Nephron progenitor cell (in vitro differentiated cells): ENCODE data around the gene TPX2.

ENCODE experiments used
- DNase-seq: peaks from one replicate; pipeline ENCODE4 v3.0.0; 2021
- H3K27ac Mint-ChIP-seq: 2 replicates; pipeline ENCODE4 v1.8.0; 2021; ENCODE audit warnings: mild to moderate bottlenecking, moderate library complexity, mixed read lengths
- H3K27me3 Mint-ChIP-seq: 2 replicates; pipeline ENCODE4 v1.8.0; 2021; ENCODE audit warnings: mild to moderate bottlenecking, low read depth, mixed read lengths; ENCODE audit not compliant: poor library complexity
- H3K36me3 Mint-ChIP-seq: 2 replicates; pipeline ENCODE4 v1.8.0; 2021; ENCODE audit warnings: low read depth, mixed read lengths
- H3K4me1 Mint-ChIP-seq: 2 replicates; pipeline ENCODE4 v1.8.0; 2021; ENCODE audit warnings: mixed read lengths
- H3K4me3 Mint-ChIP-seq: 2 replicates; pipeline ENCODE4 v1.8.0; 2021; ENCODE audit warnings: mild to moderate bottlenecking, moderate library complexity, mixed read lengths
- H3K9me3 Mint-ChIP-seq: 2 replicates; pipeline ENCODE4 v1.8.0; 2021; ENCODE audit warnings: mild to moderate bottlenecking, moderate library complexity, mixed read lengths
- TF ChIP-seq, protein P1 (sequence below): fragments of 200-600 bp; sonication (generic); IDR thresholded peaks from 2 replicates; pipeline ENCODE4 v1.5.0; 2021; ENCODE audit warnings: antibody characterized with exemption

Gene TPX2

DNA sequence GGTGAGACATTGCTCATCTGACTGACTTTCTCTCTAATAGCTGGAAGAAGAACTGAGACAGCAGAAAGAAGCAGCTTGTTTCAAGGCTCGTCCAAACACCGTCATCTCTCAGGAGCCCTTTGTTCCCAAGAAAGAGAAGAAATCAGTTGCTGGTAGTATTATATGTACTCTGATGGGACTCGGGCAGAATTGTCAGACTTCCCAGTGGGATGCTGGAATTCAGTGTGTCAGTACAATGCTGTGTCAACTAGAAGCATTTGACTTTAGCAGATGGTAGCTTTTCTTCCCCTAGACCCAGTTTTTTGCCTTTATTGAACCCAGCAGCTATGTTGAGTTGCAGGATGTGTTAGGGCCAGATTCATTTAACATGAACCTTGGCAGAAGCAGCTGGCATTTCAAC, 58.3 kb downstream of the TPX2 start:
- DNase-seq, result no peak
- TF ChIP-seq, protein P1, sequence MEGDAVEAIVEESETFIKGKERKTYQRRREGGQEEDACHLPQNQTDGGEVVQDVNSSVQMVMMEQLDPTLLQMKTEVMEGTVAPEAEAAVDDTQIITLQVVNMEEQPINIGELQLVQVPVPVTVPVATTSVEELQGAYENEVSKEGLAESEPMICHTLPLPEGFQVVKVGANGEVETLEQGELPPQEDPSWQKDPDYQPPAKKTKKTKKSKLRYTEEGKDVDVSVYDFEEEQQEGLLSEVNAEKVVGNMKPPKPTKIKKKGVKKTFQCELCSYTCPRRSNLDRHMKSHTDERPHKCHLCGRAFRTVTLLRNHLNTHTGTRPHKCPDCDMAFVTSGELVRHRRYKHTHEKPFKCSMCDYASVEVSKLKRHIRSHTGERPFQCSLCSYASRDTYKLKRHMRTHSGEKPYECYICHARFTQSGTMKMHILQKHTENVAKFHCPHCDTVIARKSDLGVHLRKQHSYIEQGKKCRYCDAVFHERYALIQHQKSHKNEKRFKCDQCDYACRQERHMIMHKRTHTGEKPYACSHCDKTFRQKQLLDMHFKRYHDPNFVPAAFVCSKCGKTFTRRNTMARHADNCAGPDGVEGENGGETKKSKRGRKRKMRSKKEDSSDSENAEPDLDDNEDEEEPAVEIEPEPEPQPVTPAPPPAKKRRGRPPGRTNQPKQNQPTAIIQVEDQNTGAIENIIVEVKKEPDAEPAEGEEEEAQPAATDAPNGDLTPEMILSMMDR, result no peak
- no peak overlapping the region for H3K4me3 Mint-ChIP-seq
- peaks cover 87% of the 10 kb centered on the region for H3K36me3 Mint-ChIP-seq
- H3K27me3 Mint-ChIP-seq, result peaks cover 2% of the 10 kb centered on the region
- no peaks in the 10 kb centered on the region for H3K4me1 Mint-ChIP-seq
- H3K9me3 Mint-ChIP-seq, result no peaks in the 10 kb centered on the region
- no peak overlapping the region for H3K27ac Mint-ChIP-seq

DNA sequence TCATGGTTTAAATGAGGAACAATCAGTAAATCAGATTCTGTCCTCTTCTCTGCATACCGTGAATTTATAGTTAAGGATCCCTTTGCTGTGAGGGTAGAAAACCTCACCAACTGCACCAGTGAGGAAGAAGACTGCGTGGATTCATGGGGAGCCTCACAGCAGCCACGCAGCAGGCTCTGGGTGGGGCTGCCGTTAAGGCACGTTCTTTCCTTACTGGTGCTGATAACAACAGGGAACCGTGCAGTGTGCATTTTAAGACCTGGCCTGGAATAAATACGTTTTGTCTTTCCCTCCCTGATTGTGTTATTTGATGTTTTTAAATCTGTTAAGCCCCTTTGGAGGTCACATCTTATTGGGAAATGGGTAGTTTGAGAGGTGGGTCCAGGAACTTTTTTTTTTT, 62.4 kb downstream of the TPX2 start:
- Mint-ChIP-seq H3K4me3 (no peak overlapping the region), H3K9me3 (no peaks in the 10 kb centered on the region), H3K4me1 (peaks cover 13% of the 10 kb centered on the region), H3K36me3 (peaks cover 81% of the 10 kb centered on the region), H3K27ac (no peak overlapping the region), H3K27me3 (peaks cover 6% of the 10 kb centered on the region)
- DNase-seq, result no peak
- TF ChIP-seq, protein P1, result no peak

DNA sequence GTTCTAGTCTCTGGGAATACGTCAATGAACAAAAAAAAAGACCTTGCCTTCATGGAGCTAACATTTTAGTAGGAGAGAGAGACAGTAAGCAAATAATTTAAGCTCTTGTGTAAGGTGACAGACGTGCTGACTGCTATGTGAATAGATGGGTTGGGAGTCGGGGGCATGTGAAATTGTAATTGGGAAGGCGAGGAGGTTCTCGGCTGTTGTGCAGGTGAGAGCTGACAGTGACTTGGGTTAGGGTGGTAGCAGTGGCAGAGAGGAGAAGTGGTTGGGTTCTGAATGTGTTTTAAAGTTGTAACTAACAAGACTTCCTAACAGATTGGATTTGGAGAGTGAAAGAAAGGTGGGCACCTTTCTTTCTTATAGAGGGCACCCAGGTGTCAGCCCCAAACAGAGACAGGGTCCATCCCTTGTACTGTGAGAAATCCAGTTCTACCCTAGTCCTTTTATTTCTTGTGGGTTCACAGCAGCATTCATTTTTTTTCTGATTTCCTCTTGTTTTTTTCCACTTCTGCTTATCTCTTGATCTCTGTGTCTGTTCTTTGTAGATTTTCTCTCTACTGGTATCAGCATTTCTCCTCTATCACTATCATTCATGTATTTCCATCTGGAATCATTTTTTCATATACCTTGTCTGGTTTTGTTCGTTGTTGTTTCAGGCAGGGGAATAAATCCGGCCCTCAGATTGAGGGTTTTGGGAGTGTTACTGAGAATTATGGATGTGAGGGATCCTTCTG, 64.6 kb downstream of the TPX2 start:
- peaks cover 16% of the 10 kb centered on the region for H3K4me1 Mint-ChIP-seq
- H3K36me3 Mint-ChIP-seq, result peaks cover 69% of the 10 kb centered on the region
- H3K27ac Mint-ChIP-seq, result peak overlapping the region; percentile 47
- no peak overlapping the region for H3K4me3 Mint-ChIP-seq
- H3K9me3 Mint-ChIP-seq, result no peaks in the 10 kb centered on the region
- no peak for DNase-seq
- TF ChIP-seq, protein P1, result no peak
- peaks cover 7% of the 10 kb centered on the region for H3K27me3 Mint-ChIP-seq

DNA sequence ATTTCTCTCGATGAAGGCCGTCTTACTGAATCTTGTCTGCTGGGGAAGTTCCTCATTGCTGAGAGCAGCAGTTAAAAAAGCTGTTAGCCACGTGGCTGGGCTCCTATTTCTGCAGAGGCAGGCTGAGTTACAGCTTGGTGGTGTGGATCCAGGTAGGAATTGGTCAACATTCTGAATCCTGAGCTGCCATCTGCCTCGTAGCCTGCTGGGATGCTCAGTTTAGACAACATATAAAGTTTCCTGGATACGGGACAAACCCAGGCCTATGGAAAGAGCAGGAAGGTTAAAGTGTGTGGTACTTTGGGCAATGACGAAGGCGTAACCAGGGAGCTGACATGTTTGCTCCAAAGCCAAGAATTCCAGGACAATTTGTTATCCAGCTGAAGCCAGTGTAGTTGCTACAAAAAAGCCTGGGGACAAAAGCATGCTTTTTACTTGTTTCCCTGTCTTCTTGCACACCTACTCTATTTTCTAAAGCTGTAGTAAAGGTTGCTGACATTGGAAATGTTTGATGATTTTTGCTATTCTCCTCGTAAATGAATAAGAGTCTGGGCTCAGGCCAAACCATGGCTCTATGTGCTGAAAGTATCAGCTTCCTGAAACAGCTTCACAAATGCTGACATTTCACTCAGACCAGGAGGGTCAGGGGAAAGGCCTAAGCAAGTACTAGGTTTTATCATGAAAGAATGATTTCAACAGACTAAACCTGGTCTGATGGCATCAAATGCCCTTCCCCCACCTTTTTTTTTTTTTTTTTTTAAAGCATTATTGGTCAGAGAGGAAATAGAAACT, 67.7 kb downstream of the TPX2 start:
- peaks cover 47% of the 10 kb centered on the region for H3K36me3 Mint-ChIP-seq
- H3K9me3 Mint-ChIP-seq, result no peaks in the 10 kb centered on the region
- peaks cover 7% of the 10 kb centered on the region for H3K27me3 Mint-ChIP-seq
- peaks cover 29% of the 10 kb centered on the region for H3K4me1 Mint-ChIP-seq
- DNase-seq, result no peak
- TF ChIP-seq, protein P1, result no peak
- H3K4me3 Mint-ChIP-seq, result no peak overlapping the region
- peak overlapping the region; percentile 58 for H3K27ac Mint-ChIP-seq

DNA sequence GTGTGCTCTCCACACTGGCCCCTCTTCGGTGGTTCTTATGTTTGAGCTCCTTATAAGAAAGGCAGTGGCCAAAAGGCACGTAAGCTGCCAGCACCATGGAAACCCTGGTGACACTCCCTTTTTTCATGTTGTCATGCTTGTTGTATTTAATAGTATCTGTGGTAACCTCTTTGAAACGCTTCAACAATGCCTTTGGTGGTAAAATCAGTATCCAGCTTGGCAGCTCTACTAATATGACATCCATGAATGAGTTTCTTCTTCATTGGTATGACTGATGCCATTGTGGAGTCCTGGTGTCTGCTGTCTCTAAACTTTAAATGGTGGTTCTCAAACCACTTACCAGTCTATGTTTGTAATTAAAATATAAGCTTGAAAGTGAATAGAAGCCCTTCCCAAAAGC, 69.4 kb downstream of the TPX2 start:
- Mint-ChIP-seq H3K36me3 (peaks cover 32% of the 10 kb centered on the region), H3K4me3 (no peak overlapping the region), H3K4me1 (peaks cover 38% of the 10 kb centered on the region), H3K27ac (no peak overlapping the region), H3K9me3 (no peaks in the 10 kb centered on the region), H3K27me3 (peaks cover 2% of the 10 kb centered on the region)
- TF ChIP-seq, protein P1, result no peak
- DNase-seq, result no peak
